LNCaP clone FGC (cell line): ENCODE data around the gene AJAP1.
A peak's percentile ranks its signal among the peaks of the same experiment; 100 is the strongest.

Experiments
- DNase-seq: peaks from one replicate; pipeline ENCODE4 v3.0.0-alpha.2; 2011; ENCODE audit warnings: low read depth
- H3K4me3 ChIP-seq: 2 replicates; pipeline ENCODE4 v1.5.1; 2011; ENCODE audit warnings: mild to moderate bottlenecking, low read depth, low read length, control low read depth
- CTCF ChIP-seq: IDR thresholded peaks from 2 replicates; pipeline ENCODE4 v1.5.1; 2012; ENCODE audit warnings: mild to moderate bottlenecking; ENCODE audit not compliant: control insufficient read depth, insufficient read depth; ENCODE audit errors: extremely low read depth

The AJAP1 gene

GRCh38 chr1:4762146-4762545 is 107.7 kb downstream of the AJAP1 start:
- TF ChIP-seq CTCF = no peak
- no peak overlapping the region for H3K4me3 ChIP-seq
- DNase-seq = no peak

GRCh38 chr1:4767308-4767707 is 112.9 kb downstream of the AJAP1 start:
- no peak for TF ChIP-seq CTCF
- no peak for DNase-seq
- H3K4me3 ChIP-seq = no peak overlapping the region

- peak; percentile 38; the same call in 1 of the 2 replicates for TF ChIP-seq CTCF
- DNase-seq = no peak
- H3K4me3 ChIP-seq = no peak overlapping the region
Observed at GRCh38 chr1:4768553-4768952, 114.1 kb downstream of the AJAP1 start.

GRCh38 chr1:4769516-4770280 is 115.3 kb downstream of the AJAP1 start:
- no peak for TF ChIP-seq CTCF
- no peak for DNase-seq
- no peak overlapping the region for H3K4me3 ChIP-seq

GRCh38 chr1:4770713-4771112 is 116.3 kb downstream of the AJAP1 start:
- no peak for TF ChIP-seq CTCF
- no peak for DNase-seq
- H3K4me3 ChIP-seq = no peak overlapping the region

- no peak overlapping the region for H3K4me3 ChIP-seq
- no peak for DNase-seq
- no peak for TF ChIP-seq CTCF
Observed at GRCh38 chr1:4771267-4771666, 116.9 kb downstream of the AJAP1 start.

- no peak for TF ChIP-seq CTCF
- H3K4me3 ChIP-seq = no peak overlapping the region
- DNase-seq = no peak
Observed at GRCh38 chr1:4771721-4772120, 117.3 kb downstream of the AJAP1 start.
